RWPE1 (cell line): ENCODE measurements around the gene IP6K1.

Experiments
- CTCF ChIA-PET: fragments of 350-600 bp; sonication (Branson Sonifier 250); formaldehyde crosslinking; extraction: SDS; loops from one replicate; lab custom pipeline; 2021; lab: Yijun Ruan, JAX
- POLR2A ChIA-PET: fragments of 400-600 bp; formaldehyde crosslinking; extraction: SDS; loops from one replicate; lab custom pipeline; 2020; ENCODE audit warnings: antibody characterized with exemption; ENCODE audit not compliant: low non-redundant PET; lab: Yijun Ruan, JAX
- DNase-seq: peaks from one replicate; pipeline ENCODE4 v3.0.0; 2012; ENCODE audit warnings: low spot score
- H3K27ac ChIP-seq: fragments of 450-650 bp; 2 replicates; pipeline ENCODE4 v1.5.1; 2017
- CTCF ChIP-seq: fragments of 450-650 bp; conservative IDR thresholded peaks from 2 replicates; pipeline ENCODE4 v1.5.1; 2017; ENCODE audit warnings: low read depth, mild to moderate bottlenecking

IP6K1 gene

GRCh38 chr3:49807431-49808114 lies 21.2 kb upstream of the IP6K1 start:
- H3K27ac ChIP-seq, result peak overlapping the region; percentile 98
- TF ChIP-seq CTCF, result no peak
- ChIA-PET CTCF (no interaction called here), POLR2A (no interaction called here)
- DNase-seq, result no peak

- H3K27ac ChIP-seq, result peak overlapping the region; percentile 98
- TF ChIP-seq CTCF, result no peak
- ChIA-PET CTCF (no interaction called here), POLR2A (no interaction called here)
- no peak for DNase-seq
Observed at GRCh38 chr3:49806850-49807249, 20.5 kb upstream of the IP6K1 start.

GRCh38 chr3:49805897-49806701 lies 19.8 kb upstream of the IP6K1 start:
- ChIA-PET POLR2A (no interaction called here), CTCF (interaction anchor here (0.6 to 0.9 kb wide), 2 partner anchors 33 to 130 kb away, joined by 3 to 9 read pairs; no protein-coding TSS in a partner anchor)
- TF ChIP-seq CTCF, result no peak
- DNase-seq, result no peak
- H3K27ac ChIP-seq, result peak overlapping the region; percentile 98

- ChIA-PET POLR2A (no interaction called here), CTCF (interaction anchor here (0.6 to 0.9 kb wide), 3 partner anchors 34 to 124 kb away, joined by 3 to 4 read pairs (median 3); partner anchors contain the start of gene MON1A)
- peak overlapping the region; percentile 98 for H3K27ac ChIP-seq
- no peak for DNase-seq
- no peak for TF ChIP-seq CTCF
Observed at GRCh38 chr3:49805367-49805782, 19.0 kb upstream of the IP6K1 start.

GRCh38 chr3:49804141-49805041 lies 18.0 kb upstream of the IP6K1 start:
- TF ChIP-seq CTCF, result no peak
- no peak for DNase-seq
- H3K27ac ChIP-seq, result peak overlapping the region; percentile 98
- CTCF ChIA-PET, result interaction anchor here (0.6 to 5.7 kb wide), 3 partner anchors 35 to 125 kb away, joined by 3 to 40 read pairs (median 3); partner anchors contain the start of gene MON1A
- POLR2A ChIA-PET, result no interaction called here
